Cardiac muscle cell (in vitro differentiated cells and primary cell): Measurements from ENCODE around the gene IFT122. TPM values are rescaled to one million over a fixed set of nuclear protein-coding genes. Genes with fewer than 3 reads are reported as not detected.

Experiments used
- DNase-seq, 2 donors: peaks; one replicate each; pipeline versions ENCODE4 v3.0.0 to v3.0.0-alpha.2; 2010 to 2017; ENCODE audit warnings: low read depth in 1 of 2, low spot score in 1 of 2
- H3K27ac ChIP-seq: fragments of 200-600 bp; sonication (generic); 2 replicates; pipeline ENCODE4 v1.5.1; 2016
- H3K27me3 ChIP-seq: fragments of 200-600 bp; sonication (generic); 2 replicates; pipeline ENCODE4 v1.6.0; 2016; ENCODE audit warnings: control low read depth
- H3K36me3 ChIP-seq: fragments of 200-600 bp; sonication (generic); 2 replicates; pipeline ENCODE4 v1.5.1; 2016; ENCODE audit warnings: control low read depth
- H3K4me1 ChIP-seq: fragments of 200-600 bp; sonication (generic); 2 replicates; pipeline ENCODE4 v1.8.1; 2017; ENCODE audit warnings: low read depth, mild to moderate bottlenecking, mixed run types
- H3K4me3 ChIP-seq: fragments of 200-600 bp; sonication (generic); 2 replicates; pipeline ENCODE4 v1.5.1; 2016; ENCODE audit warnings: mild to moderate bottlenecking
- H3K9me3 ChIP-seq: fragments of 200-600 bp; sonication (generic); 2 replicates; pipeline ENCODE4 v1.5.1; 2017; ENCODE audit warnings: low read depth, mild to moderate bottlenecking, control low read depth
- polyA plus RNA-seq: library from polyadenylated mRNA; unstranded; fragments of >200 nt; fragmentation: Nextera tagmentation; extraction: Ambion mirVana; gene quantifications from 2 replicates; pipeline ENCODE4 v1.2.1, GENCODE V29; 2016
- total RNA-seq: library from RNA; depleted of rRNA; stranded (reverse); fragments of >200 nt; gene quantifications from 2 replicates; pipeline ENCODE4 v1.2.3, GENCODE V29; 2016
- TF ChIP-seq, protein P1 (sequence below): IDR thresholded peaks from 2 replicates; pipeline ENCODE4 v1.5.1; 2012; ENCODE audit warnings: low read depth, mild to moderate bottlenecking, low read length

Gene IFT122
- total and polyA plus RNA-seq, 2 experiments from 2014 or later, result 21.9 to 31.5 TPM

DNA sequence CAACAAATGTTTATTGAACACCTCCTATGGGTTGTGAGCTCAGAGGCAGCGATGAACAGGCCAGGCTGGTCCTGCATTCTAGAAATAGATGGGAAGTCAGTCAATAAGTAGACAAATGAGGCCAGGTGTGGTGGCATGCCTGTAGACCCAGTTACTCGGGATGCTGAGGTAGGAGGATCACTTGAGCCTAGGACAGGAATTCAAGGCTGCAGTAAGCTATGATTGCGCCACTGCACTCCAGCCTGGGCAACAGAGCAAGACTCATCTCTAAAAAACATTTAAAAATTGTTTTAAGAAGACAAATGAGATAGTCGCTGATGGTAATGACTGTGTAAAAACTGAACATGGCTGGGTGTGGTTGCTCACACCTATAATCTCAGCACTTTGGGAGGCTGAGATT is 84.1 kb downstream of the IFT122 start:
- no peaks in the 10 kb centered on the region for H3K36me3 ChIP-seq
- H3K27me3 ChIP-seq, result no peaks in the 10 kb centered on the region
- no peak overlapping the region for H3K4me3 ChIP-seq
- DNase-seq, result no peak
- H3K27ac ChIP-seq, result no peak overlapping the region
- TF ChIP-seq, protein P1, sequence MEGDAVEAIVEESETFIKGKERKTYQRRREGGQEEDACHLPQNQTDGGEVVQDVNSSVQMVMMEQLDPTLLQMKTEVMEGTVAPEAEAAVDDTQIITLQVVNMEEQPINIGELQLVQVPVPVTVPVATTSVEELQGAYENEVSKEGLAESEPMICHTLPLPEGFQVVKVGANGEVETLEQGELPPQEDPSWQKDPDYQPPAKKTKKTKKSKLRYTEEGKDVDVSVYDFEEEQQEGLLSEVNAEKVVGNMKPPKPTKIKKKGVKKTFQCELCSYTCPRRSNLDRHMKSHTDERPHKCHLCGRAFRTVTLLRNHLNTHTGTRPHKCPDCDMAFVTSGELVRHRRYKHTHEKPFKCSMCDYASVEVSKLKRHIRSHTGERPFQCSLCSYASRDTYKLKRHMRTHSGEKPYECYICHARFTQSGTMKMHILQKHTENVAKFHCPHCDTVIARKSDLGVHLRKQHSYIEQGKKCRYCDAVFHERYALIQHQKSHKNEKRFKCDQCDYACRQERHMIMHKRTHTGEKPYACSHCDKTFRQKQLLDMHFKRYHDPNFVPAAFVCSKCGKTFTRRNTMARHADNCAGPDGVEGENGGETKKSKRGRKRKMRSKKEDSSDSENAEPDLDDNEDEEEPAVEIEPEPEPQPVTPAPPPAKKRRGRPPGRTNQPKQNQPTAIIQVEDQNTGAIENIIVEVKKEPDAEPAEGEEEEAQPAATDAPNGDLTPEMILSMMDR, result no peak
- H3K4me1 ChIP-seq, result no peaks in the 10 kb centered on the region
- no peaks in the 10 kb centered on the region for H3K9me3 ChIP-seq

DNA sequence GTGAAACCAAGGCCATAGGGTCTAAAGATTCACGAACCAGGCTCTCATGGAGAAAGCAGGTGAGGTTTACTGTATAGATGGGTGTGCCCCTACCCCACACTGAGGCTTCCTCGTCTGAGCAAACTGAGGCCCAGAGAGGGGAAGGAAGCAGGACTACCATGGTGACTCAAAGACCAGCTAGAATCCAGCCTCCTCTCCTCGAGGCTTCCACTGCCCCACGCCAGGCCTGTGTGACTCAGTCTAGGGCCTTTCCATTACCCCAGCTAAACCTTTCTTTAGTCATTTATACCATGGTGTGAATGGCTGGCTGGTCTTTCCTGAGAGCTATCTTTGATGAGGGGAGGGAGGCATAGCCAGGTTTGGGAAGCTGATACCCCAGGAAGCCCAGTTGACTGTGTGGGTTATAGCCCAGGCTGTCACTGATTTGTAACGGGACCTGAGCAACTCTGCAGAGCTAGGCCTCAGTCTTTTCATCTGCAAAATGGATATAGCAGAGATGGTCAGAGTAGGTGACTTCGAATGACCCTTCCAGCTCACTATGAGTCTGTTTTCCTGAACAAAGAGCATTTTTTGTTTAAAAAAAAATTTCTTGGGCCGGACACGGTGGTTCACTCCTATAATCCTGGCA is 85.4 kb downstream of the IFT122 start:
- Histone ChIP-seq H3K36me3 (no peaks in the 10 kb centered on the region), H3K4me3 (no peak overlapping the region), H3K27me3 (no peaks in the 10 kb centered on the region), H3K9me3 (no peaks in the 10 kb centered on the region), H3K27ac (no peak overlapping the region), H3K4me1 (no peaks in the 10 kb centered on the region)
- TF ChIP-seq, protein P1, result no peak
- peak in 1 of 2 donors; percentile 31 for DNase-seq

DNA sequence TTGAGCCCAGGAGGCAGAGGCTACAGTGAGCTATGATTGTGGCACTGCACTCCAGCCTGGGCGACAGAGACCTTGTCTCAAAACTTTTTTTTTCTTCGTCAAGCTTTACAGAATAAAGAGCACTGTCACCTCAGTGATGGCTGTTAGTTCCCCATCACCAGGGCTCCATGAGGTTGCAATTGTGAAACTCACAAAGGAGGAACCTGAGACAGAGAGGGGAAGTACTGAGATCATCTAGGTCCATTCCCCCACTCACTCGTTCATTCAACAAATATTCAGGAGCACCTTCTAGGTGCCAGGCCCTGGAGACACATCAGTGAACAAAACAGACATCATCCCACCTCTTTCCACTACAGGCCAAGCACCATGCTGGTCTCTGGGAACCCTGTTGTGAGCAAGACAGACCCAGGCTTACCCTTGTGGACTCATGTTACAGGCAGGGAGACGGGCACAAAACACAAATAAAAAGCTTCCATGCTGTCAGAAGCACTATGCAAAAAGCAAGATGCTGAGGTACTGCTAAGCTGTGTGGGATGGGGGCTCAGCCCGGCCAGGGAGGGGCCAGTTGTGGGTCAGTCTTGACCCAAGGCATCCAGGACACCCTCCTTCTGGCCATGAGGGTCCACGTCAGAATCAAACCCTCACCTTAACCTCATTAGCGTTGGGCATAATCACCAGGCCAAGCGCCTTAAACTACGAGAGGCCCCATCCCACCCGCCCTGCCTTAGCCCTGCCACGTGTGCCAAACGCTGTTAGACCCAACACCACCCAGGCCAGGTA is 86.3 kb downstream of the IFT122 start:
- Histone ChIP-seq H3K9me3 (no peaks in the 10 kb centered on the region), H3K4me1 (no peaks in the 10 kb centered on the region), H3K27me3 (no peaks in the 10 kb centered on the region), H3K36me3 (no peaks in the 10 kb centered on the region), H3K27ac (no peak overlapping the region), H3K4me3 (no peak overlapping the region)
- TF ChIP-seq, protein P1, result no peak
- no peak for DNase-seq

DNA sequence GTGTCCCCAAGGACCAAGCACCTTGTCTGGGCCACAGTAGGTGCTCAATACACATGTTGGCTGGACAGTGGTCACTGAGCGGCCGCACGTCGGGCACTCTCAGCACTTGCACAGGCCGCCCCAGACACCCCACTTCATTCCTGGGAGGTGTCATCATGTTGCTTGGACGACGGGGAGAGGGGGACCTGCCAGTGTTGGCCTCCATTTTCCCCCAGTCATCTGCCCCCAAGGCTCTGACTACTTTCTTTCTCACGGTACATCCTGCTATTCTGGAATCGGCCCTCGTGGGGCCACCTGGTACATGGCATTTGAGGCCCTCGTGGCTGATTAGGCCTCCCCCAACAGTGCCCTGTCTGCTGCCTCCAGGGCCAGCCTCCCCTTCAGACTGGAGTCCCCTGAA is 87.2 kb downstream of the IFT122 start:
- Histone ChIP-seq H3K4me3 (no peak overlapping the region), H3K4me1 (no peaks in the 10 kb centered on the region), H3K27me3 (no peaks in the 10 kb centered on the region), H3K9me3 (no peaks in the 10 kb centered on the region), H3K27ac (no peak overlapping the region), H3K36me3 (no peaks in the 10 kb centered on the region)
- DNase-seq, result no peak
- TF ChIP-seq, protein P1, result no peak

DNA sequence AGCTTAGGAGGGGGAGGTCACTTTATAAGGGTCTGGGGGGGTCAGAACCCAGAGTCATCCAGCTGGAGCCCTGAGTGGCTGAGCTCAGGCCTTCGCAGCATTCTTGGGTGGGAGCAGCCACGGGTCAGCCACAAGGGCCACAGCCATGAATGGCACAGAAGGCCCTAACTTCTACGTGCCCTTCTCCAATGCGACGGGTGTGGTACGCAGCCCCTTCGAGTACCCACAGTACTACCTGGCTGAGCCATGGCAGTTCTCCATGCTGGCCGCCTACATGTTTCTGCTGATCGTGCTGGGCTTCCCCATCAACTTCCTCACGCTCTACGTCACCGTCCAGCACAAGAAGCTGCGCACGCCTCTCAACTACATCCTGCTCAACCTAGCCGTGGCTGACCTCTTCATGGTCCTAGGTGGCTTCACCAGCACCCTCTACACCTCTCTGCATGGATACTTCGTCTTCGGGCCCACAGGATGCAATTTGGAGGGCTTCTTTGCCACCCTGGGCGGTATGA is 88.6 kb downstream of the IFT122 start, which contains the start of gene RHO:
RHO (plus strand) TSS at position 51 of the 512 bp plus-strand sequence; CDS start at position 146, 95 bp downstream.
- DNase-seq, result no peak
- H3K27ac ChIP-seq, result no peak within 1 kb of the TSS
- H3K27me3 ChIP-seq, result no peaks in the 10 kb centered on the region
- TF ChIP-seq, protein P1, result no peak
- H3K9me3 ChIP-seq, result no peaks in the 10 kb centered on the region
- no peak within 1 kb of the TSS for H3K4me3 ChIP-seq
- no peaks in the 10 kb centered on the region for H3K4me1 ChIP-seq
- H3K36me3 ChIP-seq, result no peaks in the 10 kb centered on the region
